ENCODE results near the gene TRDMT1.

GRCh38 chr10:17120694-17121093, 80.8 kb downstream of the TRDMT1 start:
- no peak for TF ChIP-seq CTCF (conservative IDR thresholded peaks at IDR 0.05)
- no peak for TF ChIP-seq EZH2 (IDR thresholded peaks at IDR 0.05; ENCODE audit: low read depth)
